Breast epithelium (tissue), 3 donors: ENCODE results near the gene CLASP1.

Experiments
- CTCF ChIP-seq, 3 donors: fragments of 450-650 bp; IDR thresholded peaks; one replicate each; pipeline ENCODE4 v1.5.1; 2016 to 2017; ENCODE audit warnings: antibody characterized with exemption in 3 of 3, mild to moderate bottlenecking in 3 of 3, moderate library complexity in 3 of 3
- POLR2A ChIP-seq: fragments of 450-650 bp; IDR thresholded peaks from one replicate; pipeline ENCODE4 v1.6.1; 2016; ENCODE audit warnings: antibody characterized with exemption, mild to moderate bottlenecking, moderate library complexity
- POLR2AphosphoS5 ChIP-seq, 3 donors: sonication (generic); formaldehyde crosslinking; IDR thresholded peaks; one replicate each; pipeline ENCODE4 v1.6.1; 2017; ENCODE audit warnings: antibody characterized with exemption in 3 of 3

- TF ChIP-seq CTCF (IDR thresholded peaks at IDR 0.05) (no peak), POLR2AphosphoS5 (IDR thresholded peaks at IDR 0.05) (no peak), POLR2A (no peak)
Measured at GRCh38 chr2:121294881-121295840, 354.1 kb downstream of the CLASP1 start.
